Stimulated activated CD8-positive, alpha-beta memory T cell treated with anti-CD3 and anti-CD28 coated beads, Interleukin-15, amount 100 ng/mL, for 4 hours (primary cell): ENCODE data around the gene FPR3.
"Not testable (repeated sequence)": the region's sequence is repeated elsewhere in the genome, so short reads cannot be mapped to it uniquely, and the experiment has no call there.

Experiments
- DNase-seq, 2 donors: peaks; one replicate each; pipeline ENCODE4 v3.0.0-alpha.2; 2020; ENCODE audit warnings: low read depth in 2 of 2

FPR3 gene

GRCh38 chr19:51794885-51795490, at the start of gene FPR3:
Gene FPR3 (plus strand): TSS chr19:51795157. CDS start chr19:51823749, 28,592 bp downstream.
- DNase-seq = no peak

- no peak for DNase-seq
Observed at GRCh38 chr19:51746731-51747130, 48.2 kb upstream of the FPR3 start.

- DNase-seq = no peak
Observed at GRCh38 chr19:51749979-51750378, 45.0 kb upstream of the FPR3 start.

GRCh38 chr19:51750400-51751094, 44.4 kb upstream of the FPR3 start:
- DNase-seq = no peak

GRCh38 chr19:51751655-51752054, 43.3 kb upstream of the FPR3 start, which contains the start of gene FPR1:
Gene FPR1 (minus strand): TSS chr19:51751878. CDS start chr19:51746994, 4,884 bp downstream.
- no peak for DNase-seq

- DNase-seq = no peak
Observed at GRCh38 chr19:51754109-51754508, 40.8 kb upstream of the FPR3 start.

GRCh38 chr19:51754770-51755169, 40.2 kb upstream of the FPR3 start:
- DNase-seq = no peak

GRCh38 chr19:51755571-51755970, 39.4 kb upstream of the FPR3 start:
- DNase-seq = no peak

GRCh38 chr19:51760697-51761356, 34.1 kb upstream of the FPR3 start, which contains the start of gene FPR2:
Gene FPR2 (plus strand): TSS chr19:51761180. CDS start chr19:51768659, 7,479 bp downstream.
- no peak for DNase-seq

GRCh38 chr19:51761696-51762095, 33.3 kb upstream of the FPR3 start:
- DNase-seq = no peak

GRCh38 chr19:51765086-51765485, 29.9 kb upstream of the FPR3 start:
- DNase-seq = no peak

- DNase-seq = no peak
Observed at GRCh38 chr19:51766461-51766860, 28.5 kb upstream of the FPR3 start.

GRCh38 chr19:51771376-51772130, 23.4 kb upstream of the FPR3 start:
- DNase-seq = no peak

GRCh38 chr19:51772977-51773376, 22.0 kb upstream of the FPR3 start:
- no peak for DNase-seq

- DNase-seq = not testable (repeated sequence)
Observed at GRCh38 chr19:51776561-51776960, 18.4 kb upstream of the FPR3 start.

GRCh38 chr19:51777570-51778462, 17.1 kb upstream of the FPR3 start:
- no peak for DNase-seq

- no peak for DNase-seq
Observed at GRCh38 chr19:51779181-51779580, 15.8 kb upstream of the FPR3 start.

GRCh38 chr19:51779703-51780102, 15.3 kb upstream of the FPR3 start:
- no peak for DNase-seq

- no peak for DNase-seq
Observed at GRCh38 chr19:51780270-51780669, 14.7 kb upstream of the FPR3 start.

- DNase-seq = no peak
Observed at GRCh38 chr19:51781999-51782398, 13.0 kb upstream of the FPR3 start.

- no peak for DNase-seq
Observed at GRCh38 chr19:51783372-51783771, 11.6 kb upstream of the FPR3 start.
